ENCODE data around the gene RBPJ. TPM values are rescaled to one million over a fixed set of nuclear protein-coding genes. Genes with fewer than 3 reads are reported as not detected.
A peak's percentile ranks its signal among the peaks of the same experiment; 100 is the strongest.

The RBPJ gene
- polyA plus RNA-seq, 1 donor from 2014 or later, result 89.8 TPM

DNA sequence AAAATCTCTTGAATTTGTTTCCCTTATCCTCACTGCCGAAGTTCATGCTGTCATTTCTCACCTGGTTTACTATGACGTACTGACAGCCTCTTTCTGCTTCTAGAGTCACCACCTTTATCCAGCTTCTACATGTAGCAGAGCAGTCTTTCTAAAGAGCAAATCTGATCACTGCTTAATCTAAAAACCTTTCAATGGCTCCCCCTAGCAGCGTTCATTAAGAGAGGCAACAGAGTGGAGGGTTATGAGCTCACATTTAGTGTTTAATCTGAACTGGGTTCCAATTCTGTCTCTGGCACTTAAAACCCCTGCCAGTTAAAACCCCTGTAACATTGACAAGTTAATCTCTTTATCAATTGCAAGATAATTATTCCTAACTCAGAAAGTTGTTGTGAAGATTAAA, 4.4 kb downstream of the RBPJ start:
- no peaks in the 10 kb centered on the region for H3K27me3 ChIP-seq (ENCODE audit: insufficient read depth, low read depth, low read length)
- H2AFZ ChIP-seq (ENCODE audit: low read depth, low read length), result no peak overlapping the region
- peaks cover 5% of the 10 kb centered on the region for H4K20me1 ChIP-seq (ENCODE audit: insufficient read depth)
- TF ChIP-seq RAD21 (conservative IDR thresholded peaks at IDR 0.05) (no peak), EP300 (conservative IDR thresholded peaks at IDR 0.05; ENCODE audit: poor library complexity, severe bottlenecking) (no peak), SMC3 (conservative IDR thresholded peaks at IDR 0.05; ENCODE audit: poor library complexity) (peak; percentile 17)
- TF ChIP-seq, protein P1, sequence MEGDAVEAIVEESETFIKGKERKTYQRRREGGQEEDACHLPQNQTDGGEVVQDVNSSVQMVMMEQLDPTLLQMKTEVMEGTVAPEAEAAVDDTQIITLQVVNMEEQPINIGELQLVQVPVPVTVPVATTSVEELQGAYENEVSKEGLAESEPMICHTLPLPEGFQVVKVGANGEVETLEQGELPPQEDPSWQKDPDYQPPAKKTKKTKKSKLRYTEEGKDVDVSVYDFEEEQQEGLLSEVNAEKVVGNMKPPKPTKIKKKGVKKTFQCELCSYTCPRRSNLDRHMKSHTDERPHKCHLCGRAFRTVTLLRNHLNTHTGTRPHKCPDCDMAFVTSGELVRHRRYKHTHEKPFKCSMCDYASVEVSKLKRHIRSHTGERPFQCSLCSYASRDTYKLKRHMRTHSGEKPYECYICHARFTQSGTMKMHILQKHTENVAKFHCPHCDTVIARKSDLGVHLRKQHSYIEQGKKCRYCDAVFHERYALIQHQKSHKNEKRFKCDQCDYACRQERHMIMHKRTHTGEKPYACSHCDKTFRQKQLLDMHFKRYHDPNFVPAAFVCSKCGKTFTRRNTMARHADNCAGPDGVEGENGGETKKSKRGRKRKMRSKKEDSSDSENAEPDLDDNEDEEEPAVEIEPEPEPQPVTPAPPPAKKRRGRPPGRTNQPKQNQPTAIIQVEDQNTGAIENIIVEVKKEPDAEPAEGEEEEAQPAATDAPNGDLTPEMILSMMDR (IDR thresholded peaks at IDR 0.05; ENCODE audit: poor library complexity, severe bottlenecking), result peak; percentile 38
- no peak overlapping the region for H3K9ac ChIP-seq (ENCODE audit: low read length)
- no peak overlapping the region for H3K27ac ChIP-seq (ENCODE audit: low read length)
- H3K9me3 ChIP-seq (ENCODE audit: low read length), result no peaks in the 10 kb centered on the region
- no peaks in the 10 kb centered on the region for H3K36me3 ChIP-seq (ENCODE audit: insufficient read depth, low read length)
- H3K4me3 ChIP-seq (ENCODE audit: low read length), result no peak overlapping the region
- H3K4me2 ChIP-seq (ENCODE audit: low read length), result no peak overlapping the region
- H3K9me2 ChIP-seq (ENCODE audit: insufficient read depth, low read length), result no peaks in the 10 kb centered on the region
- H3K79me2 ChIP-seq (replicated peaks; ENCODE audit: insufficient read depth, low read length), result peaks cover 83% of the 10 kb centered on the region
- peaks cover 5% of the 10 kb centered on the region for H3F3A ChIP-seq (ENCODE audit: insufficient read depth, low read length, poor library complexity, severe bottlenecking)

DNA sequence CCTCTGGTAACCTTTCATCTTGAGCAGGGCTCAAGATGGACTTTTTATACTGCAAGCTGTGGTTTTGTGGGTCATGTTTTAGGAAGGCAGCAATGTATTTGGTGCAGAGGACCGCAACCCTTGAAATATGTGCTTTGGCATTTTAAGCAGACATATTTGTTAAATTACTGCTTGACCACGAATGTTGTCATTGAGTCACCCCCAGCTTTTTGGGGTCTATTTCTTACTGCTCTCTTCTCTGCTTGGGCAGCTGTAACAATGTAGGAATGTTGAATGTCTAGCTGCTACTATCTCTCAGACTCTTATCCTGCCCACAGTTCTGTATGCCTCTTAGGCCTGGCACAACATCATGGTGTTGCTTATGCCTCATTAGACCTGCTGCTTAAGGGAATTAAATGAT, 6.0 kb downstream of the RBPJ start:
- H3K27ac ChIP-seq (ENCODE audit: low read length), result no peak overlapping the region
- no peak for TF ChIP-seq EP300 (conservative IDR thresholded peaks at IDR 0.05; ENCODE audit: poor library complexity, severe bottlenecking)
- no peak for TF ChIP-seq POLR2AphosphoS5 (IDR thresholded peaks at IDR 0.05)
- no peak for TF ChIP-seq RAD21 (conservative IDR thresholded peaks at IDR 0.05)
- TF ChIP-seq, protein P2, sequence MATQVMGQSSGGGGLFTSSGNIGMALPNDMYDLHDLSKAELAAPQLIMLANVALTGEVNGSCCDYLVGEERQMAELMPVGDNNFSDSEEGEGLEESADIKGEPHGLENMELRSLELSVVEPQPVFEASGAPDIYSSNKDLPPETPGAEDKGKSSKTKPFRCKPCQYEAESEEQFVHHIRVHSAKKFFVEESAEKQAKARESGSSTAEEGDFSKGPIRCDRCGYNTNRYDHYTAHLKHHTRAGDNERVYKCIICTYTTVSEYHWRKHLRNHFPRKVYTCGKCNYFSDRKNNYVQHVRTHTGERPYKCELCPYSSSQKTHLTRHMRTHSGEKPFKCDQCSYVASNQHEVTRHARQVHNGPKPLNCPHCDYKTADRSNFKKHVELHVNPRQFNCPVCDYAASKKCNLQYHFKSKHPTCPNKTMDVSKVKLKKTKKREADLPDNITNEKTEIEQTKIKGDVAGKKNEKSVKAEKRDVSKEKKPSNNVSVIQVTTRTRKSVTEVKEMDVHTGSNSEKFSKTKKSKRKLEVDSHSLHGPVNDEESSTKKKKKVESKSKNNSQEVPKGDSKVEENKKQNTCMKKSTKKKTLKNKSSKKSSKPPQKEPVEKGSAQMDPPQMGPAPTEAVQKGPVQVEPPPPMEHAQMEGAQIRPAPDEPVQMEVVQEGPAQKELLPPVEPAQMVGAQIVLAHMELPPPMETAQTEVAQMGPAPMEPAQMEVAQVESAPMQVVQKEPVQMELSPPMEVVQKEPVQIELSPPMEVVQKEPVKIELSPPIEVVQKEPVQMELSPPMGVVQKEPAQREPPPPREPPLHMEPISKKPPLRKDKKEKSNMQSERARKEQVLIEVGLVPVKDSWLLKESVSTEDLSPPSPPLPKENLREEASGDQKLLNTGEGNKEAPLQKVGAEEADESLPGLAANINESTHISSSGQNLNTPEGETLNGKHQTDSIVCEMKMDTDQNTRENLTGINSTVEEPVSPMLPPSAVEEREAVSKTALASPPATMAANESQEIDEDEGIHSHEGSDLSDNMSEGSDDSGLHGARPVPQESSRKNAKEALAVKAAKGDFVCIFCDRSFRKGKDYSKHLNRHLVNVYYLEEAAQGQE (IDR thresholded peaks at IDR 0.05; ENCODE audit: borderline replicate concordance), result no peak
- TF ChIP-seq TAF1 (IDR thresholded peaks at IDR 0.05; ENCODE audit: low read depth), result no peak
- TF ChIP-seq, protein P1 (IDR thresholded peaks at IDR 0.05; ENCODE audit: poor library complexity, severe bottlenecking), result no peak
- TF ChIP-seq MXI1 (conservative IDR thresholded peaks at IDR 0.05; ENCODE audit: poor library complexity, severe bottlenecking), result no peak
- no peak for TF ChIP-seq SMC3 (conservative IDR thresholded peaks at IDR 0.05; ENCODE audit: poor library complexity)
- no peak for TF ChIP-seq EZH2 (IDR thresholded peaks at IDR 0.05; ENCODE audit: borderline replicate concordance, insufficient read depth, low read length, poor library complexity, severe bottlenecking)
- H3K9ac ChIP-seq (ENCODE audit: low read length), result no peak overlapping the region
- no peaks in the 10 kb centered on the region for H3K9me2 ChIP-seq (ENCODE audit: insufficient read depth, low read length)
- no peaks in the 10 kb centered on the region for H3K36me3 ChIP-seq (ENCODE audit: insufficient read depth, low read length)
- H3K27me3 ChIP-seq (ENCODE audit: insufficient read depth, low read depth, low read length), result no peaks in the 10 kb centered on the region
- H3K4me2 ChIP-seq (ENCODE audit: low read length), result no peak overlapping the region
- H3K4me3 ChIP-seq (ENCODE audit: low read length), result no peak overlapping the region
- peaks cover 98% of the 10 kb centered on the region for H3K79me2 ChIP-seq (replicated peaks; ENCODE audit: insufficient read depth, low read length)
- H4K20me1 ChIP-seq (ENCODE audit: insufficient read depth), result peaks cover 5% of the 10 kb centered on the region
- H3F3A ChIP-seq (ENCODE audit: insufficient read depth, low read length, poor library complexity, severe bottlenecking), result peaks cover 5% of the 10 kb centered on the region
- no peak overlapping the region for H2AFZ ChIP-seq (ENCODE audit: low read depth, low read length)
- no peaks in the 10 kb centered on the region for H3K9me3 ChIP-seq (ENCODE audit: low read length)

Data from neural cell (in vitro differentiated cells).